ENCODE data around the gene USP48. TPM values are rescaled to one million over a fixed set of nuclear protein-coding genes. Genes with fewer than 3 reads are reported as not detected.

USP48 gene
- total and polyA plus RNA-seq, 2 of the 13 experiments (the other 11 are each of a cell fraction or from before 2014, with no cell fraction given): 30.4 to 30.7 TPM

- no peak overlapping the region for H3K4me3 ChIP-seq (replicated peaks in 1 of 3; ENCODE audit: insufficient read depth in 1 of 3, low read depth in 2 of 3, low read length in 3 of 3)
- no peak overlapping the region for H3K9ac ChIP-seq (ENCODE audit: insufficient read depth, low read depth, low read length)
- H3K79me2 ChIP-seq (ENCODE audit: insufficient read depth, low read length): no peaks in the 10 kb centered on the region
- ATAC-seq (no peak), DNase-seq (ENCODE audit: low spot score) (no peak), FAIRE-seq (no peak)
- in situ Hi-C loops (cut with HindIII; ENCODE audit: extremely low pct_ligation_motif_present, low pct_unique_long_range_greater_than_20kb): no loop called here
- CTCF ChIA-PET (ENCODE audit: low intra/inter-chr PET ratio, low total read pairs): no interaction called here
- no peaks in the 10 kb centered on the region for H3K9me3 ChIP-seq (ENCODE audit: low read length)
- no TSS peak for BruUV-seq (replicated peaks)
- H2AFZ ChIP-seq (ENCODE audit: low read length): no peak overlapping the region
- intact Hi-C loops (cut with micrococcal nuclease; ENCODE audit: unreplicated experiment): no loop called here
- no peak overlapping the region for H3K27ac ChIP-seq (ENCODE audit: extremely low read length, insufficient read depth, low read length)
- POLR2A ChIA-PET: no interaction called here
- H3K4me1 ChIP-seq (ENCODE audit: insufficient read depth, low read length): peaks cover 19% of the 10 kb centered on the region
- H4K20me1 ChIP-seq (ENCODE audit: insufficient read depth, low read length): no peaks in the 10 kb centered on the region
- no peak for TF ChIP-seq HHEX (CRISPR knock-in tag; IDR thresholded peaks at IDR 0.05)
- TF ChIP-seq ZKSCAN5 (CRISPR knock-in tag; IDR thresholded peaks at IDR 0.05): no peak
- TF ChIP-seq ZNF329 (CRISPR knock-in tag; IDR thresholded peaks at IDR 0.05; ENCODE audit: low read depth): no peak
- TF ChIP-seq TSC22D2 (CRISPR knock-in tag; IDR thresholded peaks at IDR 0.05; ENCODE audit: borderline replicate concordance): no peak
- TF ChIP-seq ZGPAT (CRISPR knock-in tag; IDR thresholded peaks at IDR 0.05): no peak
- no peak for TF ChIP-seq ZNF12 (CRISPR knock-in tag; IDR thresholded peaks at IDR 0.05)
- TF ChIP-seq MYPOP (CRISPR knock-in tag; IDR thresholded peaks at IDR 0.05): no peak
- no peak for TF ChIP-seq IRF9 (CRISPR knock-in tag; IDR thresholded peaks at IDR 0.05; ENCODE audit: borderline replicate concordance)
- TF ChIP-seq LCORL (IDR thresholded peaks at IDR 0.05): no peak
- TF ChIP-seq LCORL (CRISPR knock-in tag; IDR thresholded peaks at IDR 0.05): no peak
- no peak for TF ChIP-seq NCOR1 (IDR thresholded peaks at IDR 0.05; ENCODE audit: borderline replicate concordance, low read length)
- TF ChIP-seq PHF8 (CRISPR knock-in tag; IDR thresholded peaks at IDR 0.05): no peak
- H3K4me2 ChIP-seq (ENCODE audit: low read depth, low read length): no peak overlapping the region
- no peaks in the 10 kb centered on the region for H3K27me3 ChIP-seq (ENCODE audit: control insufficient read depth in 1 of 2, insufficient read depth in 2 of 2, low read length in 2 of 2)
- H3K36me3 ChIP-seq (replicated peaks in 1 of 2; ENCODE audit: control insufficient read depth in 1 of 2, insufficient read depth in 2 of 2, low read length in 2 of 2): peaks cover 6 to 34% of the 10 kb centered on the region in 2 experiments
Observed at GRCh38 chr1:21734526-21734925, 48.4 kb downstream of the USP48 start.
